Neural progenitor cell (in vitro differentiated cells): ENCODE data around the gene F11R. TPM values are rescaled to one million over a fixed set of nuclear protein-coding genes. Genes with fewer than 3 reads are reported as not detected.
A peak's percentile ranks its signal among the peaks of the same experiment; 100 is the strongest.

Source experiments
- DNase-seq: peaks from one replicate; pipeline ENCODE4 v3.0.0-alpha.2; 2016; ENCODE audit warnings: low spot score
- H2AFZ ChIP-seq: fragments of 200-600 bp; sonication (generic); replicated peaks from 2 replicates; pipeline ENCODE4 v1.6.1; 2016; ENCODE audit warnings: antibody characterized with exemption
- H3F3A ChIP-seq: fragments of 200-600 bp; sonication (generic); 2 replicates; pipeline ENCODE4 v1.6.1; 2016; ENCODE audit warnings: antibody characterized with exemption, low read depth
- H3K27ac ChIP-seq: fragments of 200-600 bp; sonication (generic); 2 replicates; pipeline ENCODE4 v1.5.1; 2016; ENCODE audit warnings: mild to moderate bottlenecking
- H3K27me3 ChIP-seq: fragments of 200-600 bp; sonication (generic); 2 replicates; pipeline ENCODE4 v1.6.1; 2016; ENCODE audit warnings: mild to moderate bottlenecking, moderate library complexity
- H3K36me3 ChIP-seq: fragments of 200-600 bp; sonication (generic); 2 replicates; pipeline ENCODE4 v1.5.1; 2016
- H3K4me1 ChIP-seq: fragments of 200-600 bp; sonication (generic); 2 replicates; pipeline ENCODE4 v1.6.1; 2016; ENCODE audit warnings: mixed run types
- H3K4me2 ChIP-seq: fragments of 200-600 bp; sonication (generic); 2 replicates; pipeline ENCODE4 v1.6.1; 2016
- H3K4me3 ChIP-seq: fragments of 200-600 bp; sonication (generic); 2 replicates; pipeline ENCODE4 v1.5.1; 2016
- H3K79me2 ChIP-seq: fragments of 200-600 bp; sonication (generic); 2 replicates; pipeline ENCODE4 v1.6.1; 2016; ENCODE audit warnings: low read depth
- H3K9ac ChIP-seq: fragments of 200-600 bp; sonication (generic); 2 replicates; pipeline ENCODE4 v1.6.1; 2016
- H3K9me3 ChIP-seq: fragments of 200-600 bp; sonication (generic); 2 replicates; pipeline ENCODE4 v1.5.1; 2016; ENCODE audit warnings: low read depth
- H4K20me1 ChIP-seq: fragments of 200-600 bp; sonication (generic); 2 replicates; pipeline ENCODE4 v1.6.1; 2016; ENCODE audit warnings: low read depth
- H3K27ac Mint-ChIP-seq: 3 replicates; pipeline ENCODE4 v1.8.0; 2021; ENCODE audit warnings: mixed read lengths
- H3K27me3 Mint-ChIP-seq: 2 replicates; pipeline ENCODE4 v1.8.0; 2022; ENCODE audit warnings: low read depth, mild to moderate bottlenecking, inconsistent platforms, moderate library complexity, mixed read lengths; ENCODE audit not compliant: insufficient read depth
- H3K36me3 Mint-ChIP-seq: 3 replicates; pipeline ENCODE4 v1.8.0; 2021; ENCODE audit warnings: mixed read lengths
- H3K4me1 Mint-ChIP-seq: 3 replicates; pipeline ENCODE4 v1.8.0; 2021; ENCODE audit warnings: mixed read lengths
- H3K4me3 Mint-ChIP-seq: 3 replicates; pipeline ENCODE4 v1.8.0; 2021; ENCODE audit warnings: mild to moderate bottlenecking, moderate library complexity, mixed read lengths
- H3K9me3 Mint-ChIP-seq: 3 replicates; pipeline ENCODE4 v1.8.0; 2020; ENCODE audit warnings: mixed read lengths
- CTCF ChIP-seq: fragments of 200-600 bp; sonication (generic); IDR thresholded peaks from 2 replicates; pipeline ENCODE4 v1.5.1; 2017; ENCODE audit warnings: antibody characterized with exemption, mild to moderate bottlenecking
- EZH2 ChIP-seq: fragments of 200-600 bp; sonication (generic); IDR thresholded peaks from 2 replicates; pipeline ENCODE4 v1.6.1; 2017; ENCODE audit warnings: antibody characterized with exemption, mild to moderate bottlenecking, moderate library complexity
- EZH2phosphoT487 ChIP-seq: fragments of 200-600 bp; sonication (generic); IDR thresholded peaks from 2 replicates; pipeline ENCODE4 v1.6.1; 2017; ENCODE audit warnings: antibody characterized with exemption
- total RNA-seq: library from RNA; depleted of rRNA; stranded (reverse); fragments of >200 nt; gene quantifications from 2 replicates; pipeline ENCODE4 v1.2.3, GENCODE V29; 2015; ENCODE audit warnings: low replicate concordance

F11R gene
- total RNA-seq, 1 donor from 2014 or later, result 60.0 TPM

- TF ChIP-seq CTCF (no peak), EZH2phosphoT487 (peak; percentile 67), EZH2 (peak; percentile 85)
- peaks cover 24% of the 10 kb centered on the region for H3K27me3 Mint-ChIP-seq
- H3K4me3 Mint-ChIP-seq, result peak overlapping the region; percentile 71
- Histone ChIP-seq H3K4me2 (peak overlapping the region; percentile 95), H3K9me3 (no peaks in the 10 kb centered on the region), H4K20me1 (no peaks in the 10 kb centered on the region), H3K79me2 (no peaks in the 10 kb centered on the region), H3K4me1 (peaks cover 13% of the 10 kb centered on the region), H3F3A (peaks cover 37% of the 10 kb centered on the region), H3K4me3 (peak overlapping the region; percentile 59), H3K36me3 (no peaks in the 10 kb centered on the region), H3K9ac (no peak overlapping the region), H3K27ac (no peak overlapping the region), H3K27me3 (peaks cover 37% of the 10 kb centered on the region), H2AFZ (peak overlapping the region; percentile 86)
- H3K9me3 Mint-ChIP-seq, result peaks cover 14% of the 10 kb centered on the region
- H3K27ac Mint-ChIP-seq, result no peak overlapping the region
- DNase-seq, result peak; percentile 58
- peaks cover 8% of the 10 kb centered on the region for H3K4me1 Mint-ChIP-seq
- peaks cover 2% of the 10 kb centered on the region for H3K36me3 Mint-ChIP-seq
Measured at GRCh38 chr1:160981584-160982411, 39.2 kb downstream of the F11R start.

GRCh38 chr1:160979286-160979685 is 41.7 kb downstream of the F11R start:
- H3K4me1 ChIP-seq, result peaks cover 13% of the 10 kb centered on the region
- no peak overlapping the region for H3K27ac ChIP-seq
- no peak overlapping the region for H3K27ac Mint-ChIP-seq
- H4K20me1 ChIP-seq, result no peaks in the 10 kb centered on the region
- H3F3A ChIP-seq, result peaks cover 35% of the 10 kb centered on the region
- no peaks in the 10 kb centered on the region for H3K36me3 ChIP-seq
- H3K9me3 ChIP-seq, result no peaks in the 10 kb centered on the region
- H3K9ac ChIP-seq, result no peak overlapping the region
- H3K4me3 Mint-ChIP-seq, result no peak overlapping the region
- H3K4me2 ChIP-seq, result no peak overlapping the region
- DNase-seq, result no peak
- TF ChIP-seq EZH2phosphoT487 (no peak), EZH2 (no peak), CTCF (no peak)
- H3K36me3 Mint-ChIP-seq, result peaks cover 2% of the 10 kb centered on the region
- H3K4me1 Mint-ChIP-seq, result peaks cover 8% of the 10 kb centered on the region
- H3K79me2 ChIP-seq, result no peaks in the 10 kb centered on the region
- peaks cover 37% of the 10 kb centered on the region for H3K27me3 ChIP-seq
- peaks cover 24% of the 10 kb centered on the region for H3K27me3 Mint-ChIP-seq
- no peak overlapping the region for H3K4me3 ChIP-seq
- H3K9me3 Mint-ChIP-seq, result peaks cover 14% of the 10 kb centered on the region
- no peak overlapping the region for H2AFZ ChIP-seq

GRCh38 chr1:160978510-160978927 is 42.4 kb downstream of the F11R start:
- H3K4me3 ChIP-seq, result no peak overlapping the region
- no peak overlapping the region for H2AFZ ChIP-seq
- TF ChIP-seq CTCF (no peak), EZH2 (no peak), EZH2phosphoT487 (no peak)
- H3K4me1 Mint-ChIP-seq, result peaks cover 10% of the 10 kb centered on the region
- H3K79me2 ChIP-seq, result no peaks in the 10 kb centered on the region
- peaks cover 29% of the 10 kb centered on the region for H3F3A ChIP-seq
- H3K4me1 ChIP-seq, result peaks cover 13% of the 10 kb centered on the region
- H3K27me3 ChIP-seq, result peaks cover 36% of the 10 kb centered on the region
- H3K9me3 ChIP-seq, result no peaks in the 10 kb centered on the region
- no peak overlapping the region for H3K4me2 ChIP-seq
- H3K36me3 ChIP-seq, result no peaks in the 10 kb centered on the region
- no peaks in the 10 kb centered on the region for H4K20me1 ChIP-seq
- no peak overlapping the region for H3K27ac ChIP-seq
- H3K36me3 Mint-ChIP-seq, result peaks cover 2% of the 10 kb centered on the region
- H3K4me3 Mint-ChIP-seq, result no peak overlapping the region
- peaks cover 22% of the 10 kb centered on the region for H3K27me3 Mint-ChIP-seq
- H3K27ac Mint-ChIP-seq, result no peak overlapping the region
- H3K9me3 Mint-ChIP-seq, result peaks cover 12% of the 10 kb centered on the region
- no peak overlapping the region for H3K9ac ChIP-seq
- no peak for DNase-seq
